Measurements from ENCODE around the gene ARMH2. TPM values are rescaled to one million over a fixed set of nuclear protein-coding genes. Genes with fewer than 3 reads are reported as not detected.

Gene ARMH2
- total RNA-seq (2014; rRNA removed; shearing (Covaris generic)) = not detected in 2 replicates
- not detected in 2 replicates for polyA plus RNA-seq (2016; fragmentation: Nextera tagmentation; extraction: Ambion mirVana)

GRCh38 chr6:24798740-24799540 lies at the start of gene ARMH2:
Gene ARMH2, minus strand, starts transcription at chr6:24798917. Its CDS starts 60 bp downstream, at chr6:24798857.
- DNase-seq = no peak
- H3F3A ChIP-seq (ENCODE audit: insufficient read depth) = no peaks in the 10 kb centered on the region
- no peaks in the 10 kb centered on the region for H3K9me2 ChIP-seq (ENCODE audit: insufficient read depth)
- TF ChIP-seq EZH2 (IDR thresholded peaks at IDR 0.05; ENCODE audit: insufficient read depth, poor library complexity, severe bottlenecking) (no peak), EZH2phosphoT487 (IDR thresholded peaks at IDR 0.05; ENCODE audit: insufficient read depth, low read depth) (no peak)
- H4K20me1 ChIP-seq (ENCODE audit: insufficient read depth) = no peaks in the 10 kb centered on the region
- no peaks in the 10 kb centered on the region for H3K9me3 ChIP-seq (ENCODE audit: low read depth)
- no peaks in the 10 kb centered on the region for H3K79me2 ChIP-seq (ENCODE audit: insufficient read depth)
- no peak within 1 kb of the TSS for H3K4me3 ChIP-seq
- H3K4me1 ChIP-seq (ENCODE audit: insufficient read depth) = no peaks in the 10 kb centered on the region
- H3K9ac ChIP-seq = no peak within 1 kb of the TSS
- in situ Hi-C loops (cut with MboI) = no loop called here
- 82 to 86% methylated on average over 13 of the region's 13 CpGs for WGBS, 2 experiments (ENCODE audit: low coverage in 1 of 2, low lambda C conversion rate in 2 of 2, missing lambda C conversion rate in 2 of 2)
- H2AFZ ChIP-seq = no peak within 1 kb of the TSS
- H3K4me2 ChIP-seq (ENCODE audit: unreplicated experiment) = no peak within 1 kb of the TSS
- H3K27ac ChIP-seq = no peak within 1 kb of the TSS
- H3K27me3 ChIP-seq (replicated peaks; ENCODE audit: insufficient read depth) = no peaks in the 10 kb centered on the region
- no peaks in the 10 kb centered on the region for H3K36me3 ChIP-seq (ENCODE audit: low read depth)

DNA sequence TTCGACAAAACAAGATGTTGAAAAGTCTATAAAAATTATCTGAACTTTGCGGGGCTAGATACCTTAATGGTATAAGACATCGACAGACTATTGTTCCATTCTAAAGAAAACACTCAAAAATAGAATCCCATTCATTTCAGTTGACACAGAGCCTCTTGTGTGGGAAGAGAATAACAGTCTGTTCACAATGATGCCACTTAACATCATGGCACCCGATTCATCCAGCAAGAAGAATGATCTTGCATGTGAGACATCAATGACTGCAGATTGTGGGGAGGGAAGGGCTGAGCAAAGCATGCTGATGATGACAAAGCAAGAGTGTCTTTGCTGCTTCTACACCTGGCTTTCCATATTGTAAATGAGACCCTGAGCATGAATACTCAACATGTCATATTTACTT lies 49.7 kb upstream of the ARMH2 start:
- H3K4me3 ChIP-seq = no peak overlapping the region
- no peaks in the 10 kb centered on the region for H3K36me3 ChIP-seq (ENCODE audit: low read depth)
- no peaks in the 10 kb centered on the region for H3K79me2 ChIP-seq (ENCODE audit: insufficient read depth)
- no peaks in the 10 kb centered on the region for H3K9me3 ChIP-seq (ENCODE audit: low read depth)
- WGBS, 2 experiments (ENCODE audit: low coverage in 1 of 2, low lambda C conversion rate in 2 of 2, missing lambda C conversion rate in 2 of 2) = 80 to 87% methylated on average over 4 of the region's 4 CpGs
- H4K20me1 ChIP-seq (ENCODE audit: insufficient read depth) = no peaks in the 10 kb centered on the region
- TF ChIP-seq EZH2 (IDR thresholded peaks at IDR 0.05; ENCODE audit: insufficient read depth, poor library complexity, severe bottlenecking) (no peak), EZH2phosphoT487 (IDR thresholded peaks at IDR 0.05; ENCODE audit: insufficient read depth, low read depth) (no peak)
- no peaks in the 10 kb centered on the region for H3F3A ChIP-seq (ENCODE audit: insufficient read depth)
- no peaks in the 10 kb centered on the region for H3K4me1 ChIP-seq (ENCODE audit: insufficient read depth)
- no peaks in the 10 kb centered on the region for H3K9me2 ChIP-seq (ENCODE audit: insufficient read depth)
- H3K9ac ChIP-seq = no peak overlapping the region
- no peak overlapping the region for H3K27ac ChIP-seq
- H2AFZ ChIP-seq = no peak overlapping the region
- H3K27me3 ChIP-seq (replicated peaks; ENCODE audit: insufficient read depth) = no peaks in the 10 kb centered on the region
- DNase-seq = no peak
- in situ Hi-C loops (cut with MboI) = no loop called here
- no peak overlapping the region for H3K4me2 ChIP-seq (ENCODE audit: unreplicated experiment)

DNA sequence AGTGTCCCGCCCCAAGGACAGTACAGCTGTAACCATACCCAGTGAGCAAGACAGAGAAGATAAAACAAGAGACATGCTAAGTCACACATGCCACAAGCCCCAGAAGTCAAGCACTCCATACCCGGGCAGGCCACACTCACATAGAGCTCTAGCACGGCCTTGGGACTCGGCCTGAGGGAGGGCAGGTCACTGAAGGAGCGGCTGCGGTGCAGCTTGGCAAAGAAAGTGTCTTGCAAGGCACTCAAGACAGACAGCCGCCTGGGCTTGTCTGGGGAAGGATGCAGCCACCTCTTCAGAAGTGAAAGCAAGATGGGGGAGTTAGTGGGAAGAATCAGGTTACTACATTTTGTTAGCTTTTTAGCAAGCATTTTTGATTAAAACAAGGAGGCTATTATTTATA lies 48.7 kb upstream of the ARMH2 start:
- Histone ChIP-seq H4K20me1 (ENCODE audit: insufficient read depth) (no peaks in the 10 kb centered on the region), H3K9ac (no peak overlapping the region), H3K36me3 (ENCODE audit: low read depth) (no peaks in the 10 kb centered on the region), H3K4me1 (ENCODE audit: insufficient read depth) (no peaks in the 10 kb centered on the region), H3K79me2 (ENCODE audit: insufficient read depth) (no peaks in the 10 kb centered on the region), H3K9me2 (ENCODE audit: insufficient read depth) (no peaks in the 10 kb centered on the region), H3K9me3 (ENCODE audit: low read depth) (no peaks in the 10 kb centered on the region), H2AFZ (no peak overlapping the region), H3K27me3 (replicated peaks; ENCODE audit: insufficient read depth) (no peaks in the 10 kb centered on the region), H3K4me3 (no peak overlapping the region), H3F3A (ENCODE audit: insufficient read depth) (no peaks in the 10 kb centered on the region), H3K27ac (no peak overlapping the region), H3K4me2 (ENCODE audit: unreplicated experiment) (no peak overlapping the region)
- WGBS, 2 experiments (ENCODE audit: low coverage in 1 of 2, low lambda C conversion rate in 2 of 2, missing lambda C conversion rate in 2 of 2) = 94 to 95% methylated on average over 7 of the region's 7 CpGs
- no peak for DNase-seq
- in situ Hi-C loops (cut with MboI) = no loop called here
- no peak for TF ChIP-seq EZH2 (IDR thresholded peaks at IDR 0.05; ENCODE audit: insufficient read depth, poor library complexity, severe bottlenecking)
- TF ChIP-seq EZH2phosphoT487 (IDR thresholded peaks at IDR 0.05; ENCODE audit: insufficient read depth, low read depth) = no peak

- Histone ChIP-seq H3K9me2 (ENCODE audit: insufficient read depth) (no peaks in the 10 kb centered on the region), H4K20me1 (ENCODE audit: insufficient read depth) (no peaks in the 10 kb centered on the region), H3F3A (ENCODE audit: insufficient read depth) (no peaks in the 10 kb centered on the region), H3K36me3 (ENCODE audit: low read depth) (no peaks in the 10 kb centered on the region), H3K4me1 (ENCODE audit: insufficient read depth) (no peaks in the 10 kb centered on the region), H3K27me3 (replicated peaks; ENCODE audit: insufficient read depth) (no peaks in the 10 kb centered on the region), H3K27ac (no peak overlapping the region), H2AFZ (no peak overlapping the region), H3K4me2 (ENCODE audit: unreplicated experiment) (no peak overlapping the region), H3K9ac (no peak overlapping the region), H3K9me3 (ENCODE audit: low read depth) (no peaks in the 10 kb centered on the region), H3K4me3 (no peak overlapping the region), H3K79me2 (ENCODE audit: insufficient read depth) (no peaks in the 10 kb centered on the region)
- in situ Hi-C loops (cut with MboI) = no loop called here
- WGBS, 2 experiments (ENCODE audit: low coverage in 1 of 2, low lambda C conversion rate in 2 of 2, missing lambda C conversion rate in 2 of 2) = 71 to 87% methylated on average over 4 of the region's 4 CpGs
- no peak for DNase-seq
- TF ChIP-seq EZH2 (IDR thresholded peaks at IDR 0.05; ENCODE audit: insufficient read depth, poor library complexity, severe bottlenecking) (no peak), EZH2phosphoT487 (IDR thresholded peaks at IDR 0.05; ENCODE audit: insufficient read depth, low read depth) (no peak)
These were observed 46.9 kb upstream of the ARMH2 start for GRCh38 chr6:24845578-24845977.

All from GM23248 (cell line).